ES-I3 (cell line): ENCODE data around the gene ENO1.

Experiments used
- H3K36me3 ChIP-seq: 2 replicates; pipeline ENCODE4 v1.6.1; 2013; ENCODE audit warnings: mild to moderate bottlenecking, low read length, control low read depth, moderate library complexity; ENCODE audit not compliant: insufficient read depth
- H3K4me1 ChIP-seq: 2 replicates; pipeline ENCODE4 v1.6.1; 2013; ENCODE audit warnings: mild to moderate bottlenecking, control low read depth, low read length; ENCODE audit not compliant: insufficient read depth
- H3K9ac ChIP-seq: 2 replicates; pipeline ENCODE4 v1.6.1; 2013; ENCODE audit warnings: low read depth, mild to moderate bottlenecking, low read length, moderate library complexity
- H3K9me3 ChIP-seq: 2 replicates; pipeline ENCODE4 v1.6.1; 2013; ENCODE audit warnings: mild to moderate bottlenecking, low read length, moderate library complexity; ENCODE audit not compliant: control insufficient read depth, insufficient read depth

ENO1 gene

GRCh38 chr1:8812081-8812480 is 66.4 kb downstream of the ENO1 start:
- Histone ChIP-seq H3K4me1 (peaks cover 15% of the 10 kb centered on the region; the same call in 1 of the 2 replicates), H3K36me3 (no peaks in the 10 kb centered on the region), H3K9ac (no peak overlapping the region), H3K9me3 (no peaks in the 10 kb centered on the region)
